ENCODE measurements around the gene NEURL1B.

- TF ChIP-seq CTCF (IDR thresholded peaks at IDR 0.05; ENCODE audit: insufficient read depth, low read depth, low read length): no peak
- TF ChIP-seq EZH2 (IDR thresholded peaks at IDR 0.05; ENCODE audit: insufficient read depth, low read length): no peak
Measured at GRCh38 chr5:172739375-172739774, 98.3 kb downstream of the NEURL1B start.
